Hepatocyte (in vitro differentiated cells): ENCODE results near the gene GRM1. TPM values are rescaled to one million over a fixed set of nuclear protein-coding genes. Genes with fewer than 3 reads are reported as not detected.

Experiments used
- polyA plus RNA-seq: library from polyadenylated mRNA; unstranded; fragments of >200 nt; fragmentation: Nextera tagmentation; extraction: Ambion mirVana; gene quantifications from 2 replicates; pipeline ENCODE4 v1.2.1, GENCODE V29; 2016
- small RNA-seq: library from RNA; depleted of rRNA; stranded (forward); fragments of <200 nt; gene quantifications from one replicate; pipeline ENCODE3, GENCODE V24; 2014
- total RNA-seq: library from RNA; depleted of rRNA; stranded (reverse); fragments of >200 nt; gene quantifications from 2 replicates; pipeline ENCODE4 v1.2.3, GENCODE V29; 2014

The GRM1 gene
- total and polyA plus RNA-seq, 2 experiments from 2014 or later, result 0.17 TPM; not detected in 1

Small RNA genes within 50 kb of the gene (small RNA-seq; reads per million reads assigned to genes)
- not detected for gene RNA5SP222

Other genes starting within 250 kb of the GRM1 start
- gene FBXO30, start 214.3 kb upstream of the GRM1 start, total RNA-seq, result 9.0 and 9.1 TPM in 2 replicates
- 2.0 and 2.8 TPM in 2 replicates for gene FBXO30, start 214.3 kb upstream of the GRM1 start, polyA plus RNA-seq
- gene SHPRH, start 64.7 kb upstream of the GRM1 start, total RNA-seq, result 23.8 and 24.4 TPM in 2 replicates
- 10.7 and 13.0 TPM in 2 replicates for gene SHPRH, start 64.7 kb upstream of the GRM1 start, polyA plus RNA-seq